ENCODE data around the gene MAGEA10. TPM values are rescaled to one million over a fixed set of nuclear protein-coding genes. Genes with fewer than 3 reads are reported as not detected.

Gene MAGEA10
- total and polyA plus RNA-seq, 2 experiments from 2014 or later, result not detected

GRCh38 chrX:152131525-152131924 lies 6.9 kb downstream of the MAGEA10 start:
- H2AFZ ChIP-seq, result no peak overlapping the region
- H3F3A ChIP-seq (replicated peaks; ENCODE audit: low read depth), result no peaks in the 10 kb centered on the region
- no peaks in the 10 kb centered on the region for H3K36me3 Mint-ChIP-seq (ENCODE audit: low read depth)
- no peaks in the 10 kb centered on the region for H3K4me1 ChIP-seq (ENCODE audit: insufficient read depth)
- no peaks in the 10 kb centered on the region for H3K27me3 Mint-ChIP-seq (ENCODE audit: insufficient read depth, low read depth, poor library complexity)
- H3K9me2 ChIP-seq (ENCODE audit: insufficient read depth), result no peaks in the 10 kb centered on the region
- H3K27me3 ChIP-seq (ENCODE audit: insufficient read depth), result no peaks in the 10 kb centered on the region
- no peaks in the 10 kb centered on the region for H3K36me3 ChIP-seq (ENCODE audit: insufficient read depth)
- H3K9me3 Mint-ChIP-seq, result no peaks in the 10 kb centered on the region
- no peak overlapping the region for H3K4me3 ChIP-seq
- peaks cover 2% of the 10 kb centered on the region; the same call in 1 of the 3 replicates for H3K4me1 Mint-ChIP-seq
- H3K4me2 ChIP-seq, result no peak overlapping the region
- DNase-seq (ENCODE audit: low spot score) (no peak), ATAC-seq (no peak)
- no peak overlapping the region for H3K27ac ChIP-seq (ENCODE audit: low read depth)
- H3K79me2 ChIP-seq (replicated peaks; ENCODE audit: insufficient read depth), result no peaks in the 10 kb centered on the region
- no peak overlapping the region for H3K27ac Mint-ChIP-seq
- no peaks in the 10 kb centered on the region for H4K20me1 ChIP-seq (replicated peaks; ENCODE audit: insufficient read depth)
- TF ChIP-seq POLR2AphosphoS5 (IDR thresholded peaks at IDR 0.05; ENCODE audit: low read depth), result no peak
- TF ChIP-seq EZH2 (IDR thresholded peaks at IDR 0.05; ENCODE audit: low read depth, unreplicated experiment), result no peak
- no peak for TF ChIP-seq NANOG (IDR thresholded peaks at IDR 0.05; ENCODE audit: borderline replicate concordance)
- TF ChIP-seq CTCF (conservative IDR thresholded peaks at IDR 0.05; ENCODE audit: low read depth in 2 of 2), result no peak
- no peak for TF ChIP-seq CREB1 (CRISPR knock-in tag; IDR thresholded peaks at IDR 0.05; ENCODE audit: low read depth)
- TF ChIP-seq ZNF462 (CRISPR knock-in tag; IDR thresholded peaks at IDR 0.05), result no peak
- TF ChIP-seq EZH2phosphoT487 (IDR thresholded peaks at IDR 0.05; ENCODE audit: unreplicated experiment), result no peak
- no peak for TF ChIP-seq ETS1 (IDR thresholded peaks at IDR 0.05)
- no peak for TF ChIP-seq ZNF331 (CRISPR knock-in tag; IDR thresholded peaks at IDR 0.05; ENCODE audit: low read depth)
- TF ChIP-seq REST (IDR thresholded peaks at IDR 0.05; ENCODE audit: unreplicated experiment), result no peak
- no peak for TF ChIP-seq STAT1 (IDR thresholded peaks at IDR 0.05; ENCODE audit: unreplicated experiment)
- no peak for TF ChIP-seq ZNF114 (CRISPR knock-in tag; IDR thresholded peaks at IDR 0.05)
- TF ChIP-seq JUNB (IDR thresholded peaks at IDR 0.05; ENCODE audit: unreplicated experiment), result no peak
- H3K4me3 Mint-ChIP-seq, result no peak overlapping the region

All from GM23338 (cell line).